ENCODE measurements around the gene GSS.

The GSS gene

DNA sequence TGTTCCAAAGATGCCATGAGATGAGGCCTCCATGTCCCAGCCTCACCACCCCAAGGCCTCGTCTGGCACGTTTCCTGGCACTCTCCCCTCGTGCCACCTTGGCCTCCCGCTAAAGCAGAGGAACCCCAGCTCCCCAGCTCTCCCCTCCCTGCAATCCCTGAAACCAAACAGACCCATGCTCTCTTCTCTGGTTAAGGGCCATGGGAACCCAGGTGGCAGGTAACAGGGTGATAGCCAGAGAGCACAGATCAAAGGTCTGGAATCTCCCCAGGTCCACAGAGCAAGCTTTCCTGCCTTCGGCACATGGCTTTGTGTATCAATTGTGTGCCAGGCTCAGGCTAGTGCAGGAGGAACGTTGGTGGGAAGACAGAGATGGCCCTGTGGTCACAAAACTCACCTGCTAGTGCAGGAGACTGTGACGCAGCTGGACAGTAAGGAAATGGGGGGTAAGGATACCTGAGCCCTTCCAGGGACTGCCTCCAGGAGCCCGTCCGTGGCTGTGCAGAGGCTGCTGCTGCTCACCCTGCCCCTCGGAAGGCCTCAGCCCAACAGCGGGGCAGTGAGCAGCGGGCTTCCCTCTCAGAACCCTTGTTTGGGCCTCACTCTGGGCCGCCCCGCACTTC, 39.0 kb upstream of the GSS start:
- no peak overlapping the region for H3K4me3 ChIP-seq (replicated peaks; ENCODE audit: insufficient read depth, low read length)
- H3K27me3 ChIP-seq (ENCODE audit: insufficient read depth, poor library complexity, severe bottlenecking), result no peaks in the 10 kb centered on the region
- TF ChIP-seq, protein P1, sequence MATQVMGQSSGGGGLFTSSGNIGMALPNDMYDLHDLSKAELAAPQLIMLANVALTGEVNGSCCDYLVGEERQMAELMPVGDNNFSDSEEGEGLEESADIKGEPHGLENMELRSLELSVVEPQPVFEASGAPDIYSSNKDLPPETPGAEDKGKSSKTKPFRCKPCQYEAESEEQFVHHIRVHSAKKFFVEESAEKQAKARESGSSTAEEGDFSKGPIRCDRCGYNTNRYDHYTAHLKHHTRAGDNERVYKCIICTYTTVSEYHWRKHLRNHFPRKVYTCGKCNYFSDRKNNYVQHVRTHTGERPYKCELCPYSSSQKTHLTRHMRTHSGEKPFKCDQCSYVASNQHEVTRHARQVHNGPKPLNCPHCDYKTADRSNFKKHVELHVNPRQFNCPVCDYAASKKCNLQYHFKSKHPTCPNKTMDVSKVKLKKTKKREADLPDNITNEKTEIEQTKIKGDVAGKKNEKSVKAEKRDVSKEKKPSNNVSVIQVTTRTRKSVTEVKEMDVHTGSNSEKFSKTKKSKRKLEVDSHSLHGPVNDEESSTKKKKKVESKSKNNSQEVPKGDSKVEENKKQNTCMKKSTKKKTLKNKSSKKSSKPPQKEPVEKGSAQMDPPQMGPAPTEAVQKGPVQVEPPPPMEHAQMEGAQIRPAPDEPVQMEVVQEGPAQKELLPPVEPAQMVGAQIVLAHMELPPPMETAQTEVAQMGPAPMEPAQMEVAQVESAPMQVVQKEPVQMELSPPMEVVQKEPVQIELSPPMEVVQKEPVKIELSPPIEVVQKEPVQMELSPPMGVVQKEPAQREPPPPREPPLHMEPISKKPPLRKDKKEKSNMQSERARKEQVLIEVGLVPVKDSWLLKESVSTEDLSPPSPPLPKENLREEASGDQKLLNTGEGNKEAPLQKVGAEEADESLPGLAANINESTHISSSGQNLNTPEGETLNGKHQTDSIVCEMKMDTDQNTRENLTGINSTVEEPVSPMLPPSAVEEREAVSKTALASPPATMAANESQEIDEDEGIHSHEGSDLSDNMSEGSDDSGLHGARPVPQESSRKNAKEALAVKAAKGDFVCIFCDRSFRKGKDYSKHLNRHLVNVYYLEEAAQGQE (IDR thresholded peaks at IDR 0.05; ENCODE audit: insufficient replicate concordance, low read depth), result no peak
- no peak for TF ChIP-seq POLR2AphosphoS5 (IDR thresholded peaks at IDR 0.05; ENCODE audit: low read depth)
- no peak for DNase-seq (ENCODE audit: low read depth in 1 of 2, low spot score in 1 of 2)
- H3K27ac ChIP-seq (replicated peaks), result no peak overlapping the region

DNA sequence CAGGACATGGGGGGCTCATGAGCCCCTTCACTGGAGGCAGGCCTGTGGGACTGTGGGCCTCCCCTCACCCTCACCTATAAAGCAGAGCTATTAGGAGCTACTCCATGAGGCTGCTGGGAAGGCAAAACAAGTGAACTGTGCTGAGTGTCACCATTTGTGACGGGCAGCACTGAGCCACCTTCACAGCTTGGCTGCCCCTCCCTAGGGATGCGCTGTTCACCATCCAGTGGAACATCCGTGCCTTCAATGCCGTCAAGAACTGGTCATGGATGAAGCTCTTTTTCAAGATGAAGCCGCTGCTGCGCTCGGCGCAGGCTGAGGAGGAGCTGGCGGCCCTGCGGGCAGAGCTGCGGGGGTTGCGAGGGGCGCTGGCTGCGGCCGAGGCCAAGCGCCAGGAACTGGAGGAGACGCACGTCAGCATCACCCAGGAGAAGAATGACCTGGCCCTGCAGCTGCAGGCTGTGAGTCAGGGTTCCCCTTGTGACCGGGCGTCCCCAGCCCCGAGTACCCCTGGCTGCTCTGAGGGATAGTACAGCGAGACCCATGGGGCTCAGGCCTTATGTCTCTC, 38.4 kb upstream of the GSS start:
- no peak for DNase-seq (ENCODE audit: low read depth in 1 of 2, low spot score in 1 of 2)
- Histone ChIP-seq H3K27me3 (ENCODE audit: insufficient read depth, poor library complexity, severe bottlenecking) (no peaks in the 10 kb centered on the region), H3K27ac (replicated peaks) (no peak overlapping the region), H3K4me3 (replicated peaks; ENCODE audit: insufficient read depth, low read length) (no peak overlapping the region)
- TF ChIP-seq GABPA (IDR thresholded peaks at IDR 0.05; ENCODE audit: low read depth), result no peak
- no peak for TF ChIP-seq POLR2AphosphoS5 (IDR thresholded peaks at IDR 0.05; ENCODE audit: low read depth)
- TF ChIP-seq, protein P2, sequence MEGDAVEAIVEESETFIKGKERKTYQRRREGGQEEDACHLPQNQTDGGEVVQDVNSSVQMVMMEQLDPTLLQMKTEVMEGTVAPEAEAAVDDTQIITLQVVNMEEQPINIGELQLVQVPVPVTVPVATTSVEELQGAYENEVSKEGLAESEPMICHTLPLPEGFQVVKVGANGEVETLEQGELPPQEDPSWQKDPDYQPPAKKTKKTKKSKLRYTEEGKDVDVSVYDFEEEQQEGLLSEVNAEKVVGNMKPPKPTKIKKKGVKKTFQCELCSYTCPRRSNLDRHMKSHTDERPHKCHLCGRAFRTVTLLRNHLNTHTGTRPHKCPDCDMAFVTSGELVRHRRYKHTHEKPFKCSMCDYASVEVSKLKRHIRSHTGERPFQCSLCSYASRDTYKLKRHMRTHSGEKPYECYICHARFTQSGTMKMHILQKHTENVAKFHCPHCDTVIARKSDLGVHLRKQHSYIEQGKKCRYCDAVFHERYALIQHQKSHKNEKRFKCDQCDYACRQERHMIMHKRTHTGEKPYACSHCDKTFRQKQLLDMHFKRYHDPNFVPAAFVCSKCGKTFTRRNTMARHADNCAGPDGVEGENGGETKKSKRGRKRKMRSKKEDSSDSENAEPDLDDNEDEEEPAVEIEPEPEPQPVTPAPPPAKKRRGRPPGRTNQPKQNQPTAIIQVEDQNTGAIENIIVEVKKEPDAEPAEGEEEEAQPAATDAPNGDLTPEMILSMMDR (IDR thresholded peaks at IDR 0.05; ENCODE audit: insufficient read depth, low read length), result no peak
- TF ChIP-seq SPI1 (IDR thresholded peaks at IDR 0.05; ENCODE audit: borderline replicate concordance, low read depth), result no peak
- TF ChIP-seq, protein P1 (IDR thresholded peaks at IDR 0.05; ENCODE audit: insufficient replicate concordance, low read depth), result no peak

DNA sequence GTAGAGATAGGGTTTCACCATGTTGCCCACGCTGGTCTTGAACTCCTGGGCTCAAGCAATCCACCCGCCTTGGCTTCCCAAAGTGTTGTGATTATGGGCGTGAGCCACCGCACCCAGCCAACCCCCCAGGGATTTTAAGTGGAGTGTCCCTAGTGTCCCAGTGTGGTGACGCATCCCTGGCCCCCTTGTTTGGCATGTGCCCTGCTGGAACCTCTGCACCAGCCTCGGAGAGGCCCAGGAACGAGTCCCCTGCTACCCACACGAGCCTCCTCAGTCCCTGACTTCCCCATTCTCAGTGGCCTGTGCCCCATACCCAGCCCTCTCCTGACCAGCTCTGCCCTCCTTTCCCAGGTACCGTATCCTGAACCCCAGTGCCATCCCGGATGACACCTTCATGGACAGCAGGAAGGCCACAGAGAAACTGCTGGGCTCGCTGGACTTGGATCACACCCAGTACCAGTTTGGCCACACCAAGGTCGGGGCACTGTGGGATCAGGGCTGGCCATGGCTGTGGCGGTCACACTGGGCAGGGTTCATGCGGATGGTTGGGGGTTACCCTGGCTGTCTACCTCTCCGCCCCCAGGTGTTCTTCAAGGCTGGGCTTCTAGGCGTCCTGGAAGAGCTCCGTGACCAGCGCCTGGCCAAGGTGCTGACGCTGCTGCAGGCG, 37.3 kb upstream of the GSS start:
- DNase-seq (ENCODE audit: low read depth in 1 of 2, low spot score in 1 of 2), result no peak
- Histone ChIP-seq H3K4me3 (replicated peaks; ENCODE audit: insufficient read depth, low read length) (no peak overlapping the region), H3K27ac (replicated peaks) (no peak overlapping the region), H3K27me3 (ENCODE audit: insufficient read depth, poor library complexity, severe bottlenecking) (no peaks in the 10 kb centered on the region)
- TF ChIP-seq POLR2AphosphoS5 (IDR thresholded peaks at IDR 0.05; ENCODE audit: low read depth) (0 out of 2 replicates have a peak, but pooled peaks have one; percentile 27), SPI1 (IDR thresholded peaks at IDR 0.05; ENCODE audit: borderline replicate concordance, low read depth) (0 out of 2 replicates have a peak, but pooled peaks have one; percentile 1)
- TF ChIP-seq, protein P1 (IDR thresholded peaks at IDR 0.05; ENCODE audit: insufficient replicate concordance, low read depth), result no peak

DNA sequence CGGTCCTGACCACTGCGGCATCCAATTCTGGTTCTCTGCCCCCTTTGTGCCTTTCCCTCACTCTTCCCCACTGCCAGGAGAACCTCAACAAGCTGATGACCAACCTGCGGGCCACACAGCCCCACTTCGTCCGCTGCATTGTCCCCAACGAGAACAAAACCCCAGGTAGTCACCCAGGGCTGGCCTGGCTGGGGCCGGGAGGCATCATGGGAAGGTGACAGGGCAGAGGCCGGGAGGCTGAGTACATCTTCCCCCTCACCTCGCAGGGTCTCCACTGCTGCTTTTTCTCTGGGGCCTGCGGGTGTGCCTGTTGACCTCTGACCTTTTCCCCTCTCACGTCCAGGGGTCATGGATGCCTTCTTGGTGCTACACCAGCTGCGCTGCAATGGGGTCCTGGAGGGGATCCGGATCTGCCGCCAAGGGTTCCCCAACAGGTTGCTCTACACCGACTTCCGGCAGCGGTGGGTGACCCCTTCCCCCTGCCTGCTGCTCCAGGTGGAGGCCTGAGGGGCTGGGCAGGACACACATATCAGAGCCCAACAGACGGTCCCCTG, 35.1 kb upstream of the GSS start:
- H3K27ac ChIP-seq (replicated peaks), result no peak overlapping the region
- no peak for DNase-seq (ENCODE audit: low read depth in 1 of 2, low spot score in 1 of 2)
- no peak overlapping the region for H3K4me3 ChIP-seq (replicated peaks; ENCODE audit: insufficient read depth, low read length)
- H3K27me3 ChIP-seq (ENCODE audit: insufficient read depth, poor library complexity, severe bottlenecking), result no peaks in the 10 kb centered on the region
- TF ChIP-seq POLR2AphosphoS5 (IDR thresholded peaks at IDR 0.05; ENCODE audit: low read depth) (no peak), SPI1 (IDR thresholded peaks at IDR 0.05; ENCODE audit: borderline replicate concordance, low read depth) (no peak), GABPA (IDR thresholded peaks at IDR 0.05; ENCODE audit: low read depth) (no peak)
- TF ChIP-seq, protein P2 (IDR thresholded peaks at IDR 0.05; ENCODE audit: insufficient read depth, low read length), result no peak
- TF ChIP-seq, protein P1 (IDR thresholded peaks at IDR 0.05; ENCODE audit: insufficient replicate concordance, low read depth), result no peak
